HG03439 (cell line): ENCODE results near the gene ATP6V1G1.

ENCODE experiments used
- ATAC-seq: cut with Tn5 transposase; IDR thresholded peaks from one replicate; pipeline ENCODE4 v1.9.1; 2021; ENCODE audit warnings: mild to moderate bottlenecking, moderate library complexity; ENCODE audit not compliant: unreplicated experiment

Gene ATP6V1G1

DNA sequence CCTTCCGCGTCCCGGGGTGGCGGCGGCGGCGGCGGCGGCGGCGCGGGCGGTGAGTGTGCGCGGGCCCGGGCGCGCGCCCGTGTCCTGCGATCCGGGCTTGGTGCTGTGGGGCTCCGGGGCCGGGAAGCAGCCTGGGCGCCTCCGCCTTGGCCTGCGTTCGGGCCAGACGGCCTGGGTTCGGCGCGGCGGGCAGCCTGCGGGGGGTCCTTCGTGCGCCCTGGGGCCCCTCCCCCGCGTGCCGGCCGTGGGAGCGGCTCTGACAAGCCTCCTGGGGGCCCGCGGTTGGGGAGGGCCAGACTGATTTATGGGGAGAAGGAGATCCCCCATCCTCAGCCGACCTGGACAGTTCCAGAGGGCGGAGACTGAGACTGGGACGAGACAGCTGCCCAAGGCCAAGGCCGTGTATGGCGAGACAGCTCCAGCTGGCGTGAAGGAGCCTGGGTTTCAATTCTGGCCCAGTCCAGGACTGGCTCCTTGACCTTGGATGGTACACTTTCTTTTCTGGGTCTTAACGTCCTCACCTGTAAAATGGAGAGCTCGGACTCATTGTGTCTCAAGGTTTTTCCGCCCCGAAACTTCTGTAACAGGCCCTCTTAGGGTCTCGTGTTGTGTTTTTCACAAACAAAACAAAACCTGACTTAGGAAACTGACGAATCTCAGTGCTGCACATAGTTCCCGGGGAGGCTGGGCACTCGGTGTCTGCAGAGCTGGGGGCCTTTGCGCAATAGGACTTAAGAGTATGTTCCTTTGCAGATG is 24.1 kb downstream of the ATP6V1G1 start:
- ATAC-seq, result peak; percentile 42

DNA sequence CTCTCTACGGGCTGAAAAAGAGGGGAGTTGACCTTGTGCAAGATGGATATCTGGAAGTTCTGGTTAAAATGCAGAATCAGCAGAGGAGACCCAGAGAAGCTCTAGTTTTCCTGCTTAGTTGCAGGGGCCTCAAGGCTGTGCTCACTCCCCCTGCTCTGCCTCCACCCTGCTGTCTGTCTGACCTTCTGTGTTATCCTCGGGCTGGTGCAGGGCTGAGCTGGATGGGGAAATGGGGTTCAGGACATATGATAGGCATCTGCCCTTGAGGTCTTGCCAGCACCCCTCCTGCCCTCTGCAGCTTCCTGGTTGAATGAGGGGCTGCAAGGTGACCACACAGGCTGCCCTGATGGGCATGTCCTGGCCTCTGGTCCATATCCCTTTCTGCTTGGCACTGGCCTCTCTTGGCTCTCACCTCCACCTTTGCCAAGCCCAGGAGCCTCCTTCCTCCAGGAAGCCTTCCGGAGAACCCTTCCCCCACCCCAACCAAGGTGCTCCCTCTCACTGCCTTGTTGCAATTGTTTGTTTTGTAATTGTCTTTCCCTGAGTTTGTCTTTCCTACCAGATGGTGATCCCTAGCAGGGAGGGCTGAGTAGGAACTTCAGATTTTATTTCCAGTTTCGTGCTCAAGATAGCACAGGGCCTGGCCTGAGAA is 24.8 kb downstream of the ATP6V1G1 start:
- no peak for ATAC-seq

DNA sequence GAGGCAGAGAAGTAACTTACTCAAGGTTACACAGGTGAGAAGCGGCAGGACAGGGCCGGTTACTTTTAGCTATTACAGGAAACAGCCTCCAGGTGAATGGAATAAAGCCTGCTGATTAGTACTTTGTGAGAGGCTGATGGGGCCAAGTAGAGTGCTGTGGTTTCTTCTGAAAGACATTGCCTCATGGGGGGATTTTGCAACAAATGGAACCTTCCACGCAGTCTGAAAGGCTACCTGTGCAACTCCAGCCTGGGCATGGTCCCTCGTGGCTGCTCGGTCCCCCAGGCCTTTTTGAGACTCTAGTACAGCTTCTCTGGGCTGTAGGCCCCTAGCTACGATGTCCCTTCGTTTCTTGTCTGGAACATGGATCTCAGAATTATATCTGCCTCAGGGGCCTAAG is 25.5 kb downstream of the ATP6V1G1 start:
- ATAC-seq, result no peak

DNA sequence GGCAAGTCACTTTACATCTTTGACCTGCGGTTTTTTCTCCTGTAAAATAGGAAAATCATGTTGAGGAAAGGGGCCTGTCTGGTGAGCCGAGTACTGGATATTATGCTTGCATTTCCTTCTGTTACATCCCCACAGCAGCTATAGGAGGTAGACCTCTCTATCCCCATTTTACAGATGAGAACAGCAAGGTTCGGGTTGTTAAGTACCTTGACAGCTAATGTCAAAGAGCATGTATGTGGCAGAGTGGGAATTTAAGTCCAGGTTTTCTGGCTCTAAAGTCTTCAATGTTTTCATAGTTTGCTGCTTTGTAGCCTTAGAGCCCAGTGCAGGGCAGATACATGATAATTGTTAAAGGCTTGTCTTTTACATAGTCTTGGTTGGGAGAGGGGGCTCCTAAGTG is 26.4 kb downstream of the ATP6V1G1 start:
- no peak for ATAC-seq

GRCh38 chr9:114614373-114614772 is 26.8 kb downstream of the ATP6V1G1 start:
- no peak for ATAC-seq

- ATAC-seq, result peak; percentile 57
Observed at GRCh38 chr9:114616684-114617520, 29.3 kb downstream of the ATP6V1G1 start.

GRCh38 chr9:114619191-114619761 is 31.7 kb downstream of the ATP6V1G1 start:
- peak; percentile 46 for ATAC-seq

- no peak for ATAC-seq
Observed at GRCh38 chr9:114621561-114621960, 34.0 kb downstream of the ATP6V1G1 start.

DNA sequence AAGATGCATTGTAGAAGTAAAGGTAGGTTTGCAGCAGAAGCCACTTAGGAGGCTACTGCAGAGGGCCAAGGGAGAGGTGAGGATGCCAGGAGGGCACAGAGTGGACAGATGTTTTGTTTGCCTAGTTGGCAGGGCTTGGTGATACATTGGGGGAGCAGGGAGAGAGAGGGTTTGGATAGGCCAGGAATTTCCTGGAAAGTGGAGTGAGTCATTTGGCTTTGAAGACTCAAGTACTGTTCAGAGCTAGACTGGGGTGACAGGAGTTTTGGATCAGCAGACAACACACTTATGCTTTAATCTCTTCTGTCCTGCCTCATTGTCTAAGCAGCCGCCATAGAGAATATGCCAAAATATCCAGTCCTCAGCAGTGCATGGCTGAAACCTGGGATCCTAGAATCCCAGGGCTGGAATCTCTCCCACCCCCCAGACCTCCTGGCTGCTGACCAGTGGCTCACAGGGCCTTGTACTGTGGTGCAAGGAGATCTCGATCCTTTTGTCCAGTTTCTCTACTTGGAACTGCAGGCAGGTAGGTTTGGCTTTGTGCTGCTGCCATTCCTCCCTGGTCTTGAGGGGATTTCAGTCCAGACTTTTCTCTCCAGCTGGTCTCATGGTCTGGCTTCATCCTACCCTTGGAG is 34.5 kb downstream of the ATP6V1G1 start:
- ATAC-seq, result no peak

DNA sequence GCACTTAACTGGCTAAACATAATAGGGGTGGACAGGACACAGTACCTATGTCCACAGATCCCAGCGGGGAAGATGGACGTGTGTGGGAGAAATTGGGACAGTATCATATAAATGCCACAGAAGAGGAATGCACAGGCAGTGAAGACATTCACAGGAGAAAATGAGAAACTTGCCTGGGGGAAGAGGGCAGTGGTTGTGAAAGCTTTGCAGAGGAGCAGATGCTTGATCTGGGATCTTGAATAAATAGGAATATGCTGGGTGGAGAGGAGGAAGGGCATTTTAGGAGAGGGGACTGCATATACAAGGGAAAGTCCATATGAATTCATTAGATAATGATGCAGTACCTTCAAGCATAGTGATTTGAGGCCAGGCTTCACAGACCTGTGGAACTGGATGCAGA is 37.1 kb downstream of the ATP6V1G1 start:
- ATAC-seq, result no peak

- no peak for ATAC-seq
Observed at GRCh38 chr9:114626415-114627020, 38.9 kb downstream of the ATP6V1G1 start.

- ATAC-seq, result no peak
Observed at GRCh38 chr9:114627553-114627952, 40.0 kb downstream of the ATP6V1G1 start.

DNA sequence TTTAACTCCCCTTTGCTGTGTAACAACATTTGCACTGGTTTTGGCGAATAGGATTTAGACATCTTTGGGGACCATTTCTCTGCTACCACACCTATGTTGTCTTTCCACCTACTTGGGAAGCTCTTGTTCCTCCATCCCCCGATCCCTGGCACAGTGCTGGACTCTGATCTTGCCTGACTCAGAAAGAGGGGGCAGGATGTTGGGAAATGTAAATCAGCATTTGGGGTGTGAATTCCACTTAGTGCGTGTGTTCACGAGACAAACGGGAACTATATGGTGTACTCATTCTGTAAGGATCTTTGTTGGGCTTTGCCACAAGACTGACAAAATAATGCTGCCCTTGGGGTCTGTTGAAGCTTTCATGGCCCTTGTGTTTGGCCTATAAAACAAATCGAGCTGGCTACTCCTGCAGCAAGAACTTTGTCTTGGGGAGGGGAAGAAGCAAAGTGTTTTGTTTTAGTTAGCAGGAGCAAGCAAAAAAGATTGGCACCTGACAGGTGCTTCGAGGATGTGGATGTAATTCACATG is 42.1 kb downstream of the ATP6V1G1 start:
- ATAC-seq, result no peak

GRCh38 chr9:114631166-114631565 is 43.6 kb downstream of the ATP6V1G1 start:
- no peak for ATAC-seq

- ATAC-seq, result no peak
Observed at GRCh38 chr9:114633438-114634089, 46.0 kb downstream of the ATP6V1G1 start.

- no peak for ATAC-seq
Observed at GRCh38 chr9:114634387-114634786, 46.8 kb downstream of the ATP6V1G1 start.

DNA sequence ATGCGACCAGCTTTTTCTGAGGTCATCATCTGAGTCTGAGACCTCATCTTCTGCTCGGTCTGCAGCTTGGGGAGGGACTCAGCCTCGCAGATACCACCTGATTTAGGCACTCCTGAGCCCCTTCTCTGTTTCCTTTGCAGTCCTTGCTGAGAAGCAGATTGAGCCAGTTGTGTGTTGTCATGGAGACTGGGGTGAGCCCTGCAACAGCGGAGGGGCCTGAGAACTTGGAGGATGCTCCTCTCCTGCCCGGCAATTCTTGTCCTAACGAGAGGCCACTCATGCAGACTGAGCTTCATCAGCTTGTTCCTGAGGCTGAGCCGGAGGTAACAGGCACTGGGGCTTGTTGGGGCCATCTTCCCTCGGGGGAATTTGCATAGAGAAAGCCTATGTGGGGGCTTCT is 50.8 kb downstream of the ATP6V1G1 start:
- no peak for ATAC-seq

- ATAC-seq, result no peak
Observed at GRCh38 chr9:114641967-114642366, 54.4 kb downstream of the ATP6V1G1 start.

GRCh38 chr9:114643001-114643400 is 55.4 kb downstream of the ATP6V1G1 start:
- no peak for ATAC-seq

DNA sequence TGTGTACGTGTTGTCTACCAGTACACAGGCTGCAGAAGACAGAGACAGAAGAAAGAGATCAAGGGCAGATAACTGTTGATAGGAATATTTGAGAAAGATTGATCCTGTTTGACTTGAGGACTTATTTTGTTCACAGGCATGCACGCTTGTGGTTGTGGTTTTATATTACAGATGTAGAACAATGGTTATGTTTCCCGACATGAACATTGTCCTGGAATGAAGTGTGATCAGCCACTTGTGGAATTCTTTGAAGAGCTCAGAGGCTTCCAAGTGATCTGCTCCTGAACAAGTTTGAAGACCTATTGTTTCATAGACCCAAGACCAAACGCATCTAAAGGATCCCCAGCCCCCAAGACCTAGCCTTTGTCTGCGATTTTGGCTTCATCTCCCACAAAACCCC is 56.3 kb downstream of the ATP6V1G1 start:
- no peak for ATAC-seq
